HG03520 (cell line): ENCODE data around the gene PPFIA4.
"Not testable (repeated sequence)": the region's sequence is repeated elsewhere in the genome, so short reads cannot be mapped to it uniquely, and the experiment has no call there.

ENCODE experiments used
- ATAC-seq: cut with Tn5 transposase; IDR thresholded peaks from one replicate; pipeline ENCODE4 v1.9.1; 2021; ENCODE audit warnings: mild to moderate bottlenecking, moderate library complexity; ENCODE audit not compliant: unreplicated experiment

PPFIA4 gene

GRCh38 chr1:203011582-203011981 is 14.7 kb upstream of the PPFIA4 start:
- no peak for ATAC-seq

GRCh38 chr1:203017061-203017460 is 9.2 kb upstream of the PPFIA4 start:
- no peak for ATAC-seq

- ATAC-seq = no peak
These were observed 8.6 kb upstream of the PPFIA4 start for GRCh38 chr1:203017692-203018091.

- not testable (repeated sequence) for ATAC-seq
These were observed 3.4 kb upstream of the PPFIA4 start for GRCh38 chr1:203022855-203023254.

GRCh38 chr1:203025686-203026030 is 633 bp upstream of the PPFIA4 start:
- ATAC-seq = no peak

GRCh38 chr1:203026666-203027663 is 674 bp downstream of the PPFIA4 start:
- peak; percentile 10 for ATAC-seq

- ATAC-seq = no peak
These were observed 1.9 kb downstream of the PPFIA4 start for GRCh38 chr1:203028067-203028783.

- ATAC-seq = no peak
These were observed 2.7 kb downstream of the PPFIA4 start for GRCh38 chr1:203028784-203029553.

GRCh38 chr1:203031467-203031866 is 5.2 kb downstream of the PPFIA4 start:
- no peak for ATAC-seq

GRCh38 chr1:203033287-203033686 is 7.0 kb downstream of the PPFIA4 start:
- no peak for ATAC-seq

- no peak for ATAC-seq
These were observed 7.6 kb downstream of the PPFIA4 start for GRCh38 chr1:203033917-203034316.

GRCh38 chr1:203034422-203035110 is 8.3 kb downstream of the PPFIA4 start:
- ATAC-seq = no peak

- ATAC-seq = no peak
These were observed 9.1 kb downstream of the PPFIA4 start for GRCh38 chr1:203035111-203036000.

- ATAC-seq = no peak
These were observed 9.8 kb downstream of the PPFIA4 start for GRCh38 chr1:203036135-203036534.

- ATAC-seq = no peak
These were observed 10.2 kb downstream of the PPFIA4 start for GRCh38 chr1:203036537-203036936.

GRCh38 chr1:203037509-203038190 is 11.4 kb downstream of the PPFIA4 start:
- ATAC-seq = no peak

- no peak for ATAC-seq
These were observed 12.0 kb downstream of the PPFIA4 start for GRCh38 chr1:203038217-203038741.

GRCh38 chr1:203038891-203039608 is 12.8 kb downstream of the PPFIA4 start:
- ATAC-seq = no peak
